Measurements from ENCODE around the gene ADAMTS15. TPM values are rescaled to one million over a fixed set of nuclear protein-coding genes. Genes with fewer than 3 reads are reported as not detected.

The ADAMTS15 gene
- total RNA-seq, 1 donor from 2014 or later: 22.0 TPM

DNA sequence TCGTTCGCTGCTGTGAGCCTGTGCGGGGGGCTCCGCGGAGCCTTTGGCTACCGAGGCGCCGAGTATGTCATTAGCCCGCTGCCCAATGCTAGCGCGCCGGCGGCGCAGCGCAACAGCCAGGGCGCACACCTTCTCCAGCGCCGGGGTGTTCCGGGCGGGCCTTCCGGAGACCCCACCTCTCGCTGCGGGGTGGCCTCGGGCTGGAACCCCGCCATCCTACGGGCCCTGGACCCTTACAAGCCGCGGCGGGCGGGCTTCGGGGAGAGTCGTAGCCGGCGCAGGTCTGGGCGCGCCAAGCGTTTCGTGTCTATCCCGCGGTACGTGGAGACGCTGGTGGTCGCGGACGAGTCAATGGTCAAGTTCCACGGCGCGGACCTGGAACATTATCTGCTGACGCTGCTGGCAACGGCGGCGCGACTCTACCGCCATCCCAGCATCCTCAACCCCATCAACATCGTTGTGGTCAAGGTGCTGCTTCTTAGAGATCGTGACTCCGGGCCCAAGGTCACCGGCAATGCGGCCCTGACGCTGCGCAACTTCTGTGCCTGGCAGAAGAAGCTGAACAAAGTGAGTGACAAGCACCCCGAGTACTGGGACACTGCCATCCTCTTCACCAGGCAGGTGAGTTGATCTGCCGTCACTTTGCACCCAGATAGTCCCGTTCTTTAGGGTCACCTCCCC lies 1.0 kb downstream of the ADAMTS15 start:
- Mint-ChIP-seq H3K36me3 (peaks cover 13% of the 10 kb centered on the region), H3K4me3 (peak overlapping the region; percentile 97), H3K27me3 (peaks cover 52% of the 10 kb centered on the region), H3K4me1 (ENCODE audit: unreplicated experiment) (peaks cover 14% of the 10 kb centered on the region), H3K27ac (peak overlapping the region; percentile 78), H3K9me3 (no peaks in the 10 kb centered on the region)
- no peak for DNase-seq (ENCODE audit: extremely low spot score, unreplicated experiment)
- TF ChIP-seq CTCF (conservative IDR thresholded peaks at IDR 0.05): no peak

- H3K27me3 Mint-ChIP-seq: peaks cover 51% of the 10 kb centered on the region
- H3K4me1 Mint-ChIP-seq (ENCODE audit: unreplicated experiment): peaks cover 21% of the 10 kb centered on the region
- peak; percentile 72 for TF ChIP-seq CTCF (conservative IDR thresholded peaks at IDR 0.05)
- peak overlapping the region; percentile 97 for H3K4me3 Mint-ChIP-seq
- peaks cover 13% of the 10 kb centered on the region for H3K36me3 Mint-ChIP-seq
- peak overlapping the region; percentile 78 for H3K27ac Mint-ChIP-seq
- no peaks in the 10 kb centered on the region for H3K9me3 Mint-ChIP-seq
- DNase-seq (ENCODE audit: extremely low spot score, unreplicated experiment): peak; percentile 83
Measured at GRCh38 chr11:130449996-130450769, 1.7 kb downstream of the ADAMTS15 start.

DNA sequence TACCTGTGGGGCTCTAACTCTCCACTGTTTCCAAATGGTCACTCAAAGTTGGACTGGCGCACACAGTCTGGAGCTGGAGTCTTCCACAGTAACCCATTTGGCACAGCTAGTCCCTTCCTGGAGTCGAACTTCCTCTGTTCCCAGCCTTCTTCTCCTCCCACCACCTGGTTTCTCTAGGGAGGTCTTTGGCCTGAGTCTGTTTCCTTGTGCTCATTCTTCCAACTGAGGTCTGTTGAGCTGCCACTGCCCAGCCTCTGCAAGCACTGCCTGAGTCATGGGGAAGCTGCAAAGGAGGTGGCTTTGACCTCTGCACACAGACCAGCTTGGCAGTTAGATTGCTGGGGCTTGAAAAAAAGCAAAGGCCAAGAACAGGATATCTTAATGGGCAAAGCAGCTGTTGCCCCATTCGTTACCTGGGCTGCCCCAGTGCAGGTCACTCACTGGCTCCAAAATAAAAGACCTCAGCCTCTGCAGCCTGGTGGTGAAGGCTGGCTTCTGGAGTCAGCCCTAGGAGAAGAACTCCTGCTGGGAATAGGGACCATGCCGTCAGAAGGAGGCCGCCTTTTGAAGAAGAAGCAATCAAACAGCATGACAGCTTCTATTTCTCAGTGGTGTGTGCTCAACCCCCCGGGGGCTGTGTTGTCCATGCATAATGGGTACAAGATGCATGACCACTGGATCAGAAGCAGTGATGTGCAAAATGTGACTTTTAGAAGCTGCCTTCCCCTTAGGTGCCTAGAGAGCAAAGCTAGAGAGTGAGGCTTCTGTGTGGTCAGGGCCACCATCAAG lies 3.0 kb downstream of the ADAMTS15 start:
- H3K4me3 Mint-ChIP-seq: peak overlapping the region; percentile 97
- H3K27ac Mint-ChIP-seq: no peak overlapping the region
- H3K9me3 Mint-ChIP-seq: no peaks in the 10 kb centered on the region
- H3K36me3 Mint-ChIP-seq: peaks cover 13% of the 10 kb centered on the region
- no peak for DNase-seq (ENCODE audit: extremely low spot score, unreplicated experiment)
- H3K27me3 Mint-ChIP-seq: peaks cover 43% of the 10 kb centered on the region
- peaks cover 33% of the 10 kb centered on the region for H3K4me1 Mint-ChIP-seq (ENCODE audit: unreplicated experiment)
- no peak for TF ChIP-seq CTCF (conservative IDR thresholded peaks at IDR 0.05)

DNA sequence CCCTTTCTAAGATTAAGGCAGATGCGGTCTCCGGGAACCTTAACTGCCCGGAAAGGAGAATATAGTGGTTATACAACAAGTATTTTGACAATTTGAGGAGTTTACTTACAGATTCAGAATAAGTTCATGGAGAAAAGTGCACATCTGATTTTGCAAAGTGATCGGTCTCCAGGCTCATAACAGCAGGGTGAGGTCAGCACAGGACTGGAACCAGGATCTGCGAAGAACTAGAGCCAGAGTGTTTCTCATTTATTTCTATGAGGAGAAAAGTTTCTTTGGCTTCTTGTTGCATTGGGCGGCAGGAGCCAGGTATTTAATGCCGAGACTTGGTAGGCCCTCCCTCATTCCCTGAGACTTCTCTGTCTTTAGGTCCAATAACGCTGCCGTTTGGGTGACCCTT lies 3.7 kb downstream of the ADAMTS15 start:
- no peak overlapping the region for H3K27ac Mint-ChIP-seq
- peaks cover 13% of the 10 kb centered on the region for H3K36me3 Mint-ChIP-seq
- DNase-seq (ENCODE audit: extremely low spot score, unreplicated experiment): no peak
- H3K9me3 Mint-ChIP-seq: no peaks in the 10 kb centered on the region
- peak overlapping the region; percentile 63 for H3K4me3 Mint-ChIP-seq
- TF ChIP-seq CTCF (conservative IDR thresholded peaks at IDR 0.05): no peak
- H3K4me1 Mint-ChIP-seq (ENCODE audit: unreplicated experiment): peaks cover 34% of the 10 kb centered on the region
- peaks cover 40% of the 10 kb centered on the region for H3K27me3 Mint-ChIP-seq

- H3K27ac Mint-ChIP-seq: no peak overlapping the region
- H3K4me1 Mint-ChIP-seq (ENCODE audit: unreplicated experiment): peaks cover 34% of the 10 kb centered on the region
- DNase-seq (ENCODE audit: extremely low spot score, unreplicated experiment): no peak
- TF ChIP-seq CTCF (conservative IDR thresholded peaks at IDR 0.05): no peak
- peak overlapping the region; percentile 13 for H3K4me3 Mint-ChIP-seq
- H3K36me3 Mint-ChIP-seq: peaks cover 13% of the 10 kb centered on the region
- H3K27me3 Mint-ChIP-seq: peaks cover 40% of the 10 kb centered on the region
- no peaks in the 10 kb centered on the region for H3K9me3 Mint-ChIP-seq
Measured at GRCh38 chr11:130452940-130453339, 4.5 kb downstream of the ADAMTS15 start.

All from type B pancreatic cell (in vitro differentiated cells).